Measurements from ENCODE around the gene MSH2. TPM values are rescaled to one million over a fixed set of nuclear protein-coding genes. Genes with fewer than 3 reads are reported as not detected.

The MSH2 gene
- total RNA-seq, 1 experiment from 2014 or later: 8.7 TPM

GRCh38 chr2:47512581-47513083, 109.7 kb downstream of the MSH2 start:
- Mint-ChIP-seq H3K27ac (ENCODE audit: low read depth, unreplicated experiment) (no peak overlapping the region), H3K9me3 (ENCODE audit: unreplicated experiment) (no peaks in the 10 kb centered on the region), H3K27me3 (ENCODE audit: insufficient read depth, unreplicated experiment) (peaks cover 11% of the 10 kb centered on the region), H3K4me3 (ENCODE audit: unreplicated experiment) (no peak overlapping the region), H3K4me1 (ENCODE audit: insufficient read depth, unreplicated experiment) (no peaks in the 10 kb centered on the region), H3K36me3 (ENCODE audit: insufficient read depth, unreplicated experiment) (no peaks in the 10 kb centered on the region)
- POLR2A ChIA-PET: no interaction called here
- CTCF ChIA-PET: no interaction called here
- peak; percentile 17 for DNase-seq (ENCODE audit: unreplicated experiment)
- BruUV-seq (replicated peaks): no TSS peak
- intact Hi-C loops (cut with micrococcal nuclease): no loop called here
- no peak for TF ChIP-seq CTCF (IDR thresholded peaks at IDR 0.05; ENCODE audit: unreplicated experiment)

GRCh38 chr2:47513981-47514520, 111.1 kb downstream of the MSH2 start:
- Mint-ChIP-seq H3K27ac (ENCODE audit: low read depth, unreplicated experiment) (no peak overlapping the region), H3K36me3 (ENCODE audit: insufficient read depth, unreplicated experiment) (no peaks in the 10 kb centered on the region), H3K4me1 (ENCODE audit: insufficient read depth, unreplicated experiment) (no peaks in the 10 kb centered on the region), H3K9me3 (ENCODE audit: unreplicated experiment) (no peaks in the 10 kb centered on the region), H3K27me3 (ENCODE audit: insufficient read depth, unreplicated experiment) (no peaks in the 10 kb centered on the region), H3K4me3 (ENCODE audit: unreplicated experiment) (no peak overlapping the region)
- no peak for TF ChIP-seq CTCF (IDR thresholded peaks at IDR 0.05; ENCODE audit: unreplicated experiment)
- BruUV-seq (replicated peaks): no TSS peak
- CTCF ChIA-PET: interaction anchor here (0.6 kb wide), 1 partner anchor 41 kb away, joined by 3 read pairs; no protein-coding TSS in a partner anchor
- POLR2A ChIA-PET: no interaction called here
- intact Hi-C loops (cut with micrococcal nuclease): no loop called here
- DNase-seq (ENCODE audit: unreplicated experiment): no peak

GRCh38 chr2:47516360-47517104, 113.6 kb downstream of the MSH2 start:
- intact Hi-C loops (cut with micrococcal nuclease): no loop called here
- H3K9me3 Mint-ChIP-seq (ENCODE audit: unreplicated experiment): no peaks in the 10 kb centered on the region
- H3K36me3 Mint-ChIP-seq (ENCODE audit: insufficient read depth, unreplicated experiment): no peaks in the 10 kb centered on the region
- no peak overlapping the region for H3K27ac Mint-ChIP-seq (ENCODE audit: low read depth, unreplicated experiment)
- no peaks in the 10 kb centered on the region for H3K4me1 Mint-ChIP-seq (ENCODE audit: insufficient read depth, unreplicated experiment)
- TF ChIP-seq CTCF (IDR thresholded peaks at IDR 0.05; ENCODE audit: unreplicated experiment): no peak
- H3K4me3 Mint-ChIP-seq (ENCODE audit: unreplicated experiment): no peak overlapping the region
- ChIA-PET POLR2A (no interaction called here), CTCF (interaction anchor here (1.8 kb wide), 1 partner anchor 18 kb away, joined by 5 read pairs; no protein-coding TSS in a partner anchor)
- BruUV-seq (replicated peaks): no TSS peak
- DNase-seq (ENCODE audit: unreplicated experiment): no peak
- H3K27me3 Mint-ChIP-seq (ENCODE audit: insufficient read depth, unreplicated experiment): no peaks in the 10 kb centered on the region

GRCh38 chr2:47518497-47519146, 115.7 kb downstream of the MSH2 start:
- no TSS peak for BruUV-seq (replicated peaks)
- ChIA-PET POLR2A (no interaction called here), CTCF (interaction anchor here (0.6 to 1.8 kb wide), 2 partner anchors 16 to 249 kb away, joined by 4 to 5 read pairs; no protein-coding TSS in a partner anchor)
- Mint-ChIP-seq H3K9me3 (ENCODE audit: unreplicated experiment) (no peaks in the 10 kb centered on the region), H3K27me3 (ENCODE audit: insufficient read depth, unreplicated experiment) (no peaks in the 10 kb centered on the region), H3K36me3 (ENCODE audit: insufficient read depth, unreplicated experiment) (no peaks in the 10 kb centered on the region), H3K4me1 (ENCODE audit: insufficient read depth, unreplicated experiment) (no peaks in the 10 kb centered on the region), H3K4me3 (ENCODE audit: unreplicated experiment) (no peak overlapping the region), H3K27ac (ENCODE audit: low read depth, unreplicated experiment) (no peak overlapping the region)
- intact Hi-C loops (cut with micrococcal nuclease): no loop called here
- no peak for TF ChIP-seq CTCF (IDR thresholded peaks at IDR 0.05; ENCODE audit: unreplicated experiment)
- no peak for DNase-seq (ENCODE audit: unreplicated experiment)

Measured in MCF 10A (cell line).